Neural cell (in vitro differentiated cells): ENCODE data around the gene CGRRF1.

Source experiments
- EP300 ChIP-seq: fragments of 450-650 bp; conservative IDR thresholded peaks from 2 replicates; pipeline ENCODE4 v1.6.1; 2014; ENCODE audit warnings: antibody characterized with exemption, mild to moderate bottlenecking, moderate library complexity; ENCODE audit not compliant: poor library complexity, severe bottlenecking
- EZH2 ChIP-seq: fragments of 200-600, 300-800 bp; shearing (Covaris generic), sonication (generic); IDR thresholded peaks from 2 replicates; pipeline ENCODE4 v1.6.1; 2014; ENCODE audit warnings: antibody characterized with exemption, low read length, borderline replicate concordance, mild to moderate bottlenecking; ENCODE audit not compliant: insufficient read depth, poor library complexity, severe bottlenecking
- MXI1 ChIP-seq: fragments of 450-650 bp; conservative IDR thresholded peaks from 2 replicates; pipeline ENCODE4 v1.6.1; 2014; ENCODE audit warnings: antibody characterized with exemption, mild to moderate bottlenecking; ENCODE audit not compliant: poor library complexity, severe bottlenecking
- POLR2AphosphoS5 ChIP-seq: IDR thresholded peaks from 2 replicates; pipeline ENCODE4 v1.6.1; 2012
- RAD21 ChIP-seq: fragments of 450-650 bp; conservative IDR thresholded peaks from 2 replicates; pipeline ENCODE4 v1.6.1; 2014; ENCODE audit warnings: antibody characterized with exemption, mild to moderate bottlenecking, moderate library complexity
- SMC3 ChIP-seq: fragments of 450-650 bp; conservative IDR thresholded peaks from 2 replicates; pipeline ENCODE4 v1.6.1; 2014; ENCODE audit warnings: antibody characterized with exemption, mild to moderate bottlenecking, moderate library complexity; ENCODE audit not compliant: poor library complexity
- TAF1 ChIP-seq: IDR thresholded peaks from 2 replicates; pipeline ENCODE4 v1.6.1; 2012; ENCODE audit warnings: low read depth
- TF ChIP-seq, protein P1 (sequence below): fragments of 450-650 bp; IDR thresholded peaks from 2 replicates; pipeline ENCODE4 v1.5.1; 2014; ENCODE audit warnings: antibody characterized with exemption, mild to moderate bottlenecking, moderate library complexity; ENCODE audit not compliant: poor library complexity, severe bottlenecking
- TF ChIP-seq, protein P2 (sequence below): IDR thresholded peaks from 2 replicates; pipeline ENCODE4 v1.6.1; 2012; ENCODE audit warnings: borderline replicate concordance

DNA sequence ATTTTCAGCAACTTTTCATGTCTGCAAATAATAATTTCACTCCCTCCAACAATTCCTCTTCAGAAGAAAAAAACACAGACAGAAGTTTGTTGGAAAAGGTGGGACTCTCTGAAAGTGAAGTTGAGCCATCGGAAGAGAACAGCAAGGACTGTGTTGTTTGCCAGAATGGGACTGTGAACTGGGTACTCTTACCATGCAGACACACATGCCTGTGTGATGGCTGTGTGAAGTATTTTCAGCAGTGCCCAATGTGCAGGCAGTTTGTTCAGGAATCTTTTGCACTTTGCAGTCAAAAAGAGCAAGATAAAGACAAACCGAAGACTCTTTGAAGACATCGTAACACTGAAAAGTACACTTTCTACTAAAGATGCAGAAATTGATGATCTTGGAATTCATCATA, 28.3 kb downstream of the CGRRF1 start:
- TF ChIP-seq, protein P1, sequence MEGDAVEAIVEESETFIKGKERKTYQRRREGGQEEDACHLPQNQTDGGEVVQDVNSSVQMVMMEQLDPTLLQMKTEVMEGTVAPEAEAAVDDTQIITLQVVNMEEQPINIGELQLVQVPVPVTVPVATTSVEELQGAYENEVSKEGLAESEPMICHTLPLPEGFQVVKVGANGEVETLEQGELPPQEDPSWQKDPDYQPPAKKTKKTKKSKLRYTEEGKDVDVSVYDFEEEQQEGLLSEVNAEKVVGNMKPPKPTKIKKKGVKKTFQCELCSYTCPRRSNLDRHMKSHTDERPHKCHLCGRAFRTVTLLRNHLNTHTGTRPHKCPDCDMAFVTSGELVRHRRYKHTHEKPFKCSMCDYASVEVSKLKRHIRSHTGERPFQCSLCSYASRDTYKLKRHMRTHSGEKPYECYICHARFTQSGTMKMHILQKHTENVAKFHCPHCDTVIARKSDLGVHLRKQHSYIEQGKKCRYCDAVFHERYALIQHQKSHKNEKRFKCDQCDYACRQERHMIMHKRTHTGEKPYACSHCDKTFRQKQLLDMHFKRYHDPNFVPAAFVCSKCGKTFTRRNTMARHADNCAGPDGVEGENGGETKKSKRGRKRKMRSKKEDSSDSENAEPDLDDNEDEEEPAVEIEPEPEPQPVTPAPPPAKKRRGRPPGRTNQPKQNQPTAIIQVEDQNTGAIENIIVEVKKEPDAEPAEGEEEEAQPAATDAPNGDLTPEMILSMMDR, result no peak
- no peak for TF ChIP-seq MXI1
- no peak for TF ChIP-seq EZH2
- no peak for TF ChIP-seq RAD21
- TF ChIP-seq, protein P2, sequence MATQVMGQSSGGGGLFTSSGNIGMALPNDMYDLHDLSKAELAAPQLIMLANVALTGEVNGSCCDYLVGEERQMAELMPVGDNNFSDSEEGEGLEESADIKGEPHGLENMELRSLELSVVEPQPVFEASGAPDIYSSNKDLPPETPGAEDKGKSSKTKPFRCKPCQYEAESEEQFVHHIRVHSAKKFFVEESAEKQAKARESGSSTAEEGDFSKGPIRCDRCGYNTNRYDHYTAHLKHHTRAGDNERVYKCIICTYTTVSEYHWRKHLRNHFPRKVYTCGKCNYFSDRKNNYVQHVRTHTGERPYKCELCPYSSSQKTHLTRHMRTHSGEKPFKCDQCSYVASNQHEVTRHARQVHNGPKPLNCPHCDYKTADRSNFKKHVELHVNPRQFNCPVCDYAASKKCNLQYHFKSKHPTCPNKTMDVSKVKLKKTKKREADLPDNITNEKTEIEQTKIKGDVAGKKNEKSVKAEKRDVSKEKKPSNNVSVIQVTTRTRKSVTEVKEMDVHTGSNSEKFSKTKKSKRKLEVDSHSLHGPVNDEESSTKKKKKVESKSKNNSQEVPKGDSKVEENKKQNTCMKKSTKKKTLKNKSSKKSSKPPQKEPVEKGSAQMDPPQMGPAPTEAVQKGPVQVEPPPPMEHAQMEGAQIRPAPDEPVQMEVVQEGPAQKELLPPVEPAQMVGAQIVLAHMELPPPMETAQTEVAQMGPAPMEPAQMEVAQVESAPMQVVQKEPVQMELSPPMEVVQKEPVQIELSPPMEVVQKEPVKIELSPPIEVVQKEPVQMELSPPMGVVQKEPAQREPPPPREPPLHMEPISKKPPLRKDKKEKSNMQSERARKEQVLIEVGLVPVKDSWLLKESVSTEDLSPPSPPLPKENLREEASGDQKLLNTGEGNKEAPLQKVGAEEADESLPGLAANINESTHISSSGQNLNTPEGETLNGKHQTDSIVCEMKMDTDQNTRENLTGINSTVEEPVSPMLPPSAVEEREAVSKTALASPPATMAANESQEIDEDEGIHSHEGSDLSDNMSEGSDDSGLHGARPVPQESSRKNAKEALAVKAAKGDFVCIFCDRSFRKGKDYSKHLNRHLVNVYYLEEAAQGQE, result no peak
- no peak for TF ChIP-seq TAF1
- TF ChIP-seq EP300, result no peak
- no peak for TF ChIP-seq SMC3
- TF ChIP-seq POLR2AphosphoS5, result no peak
